ENCODE results near the gene MYO1E.

GRCh38 chr15:59401824-59402569 is 29.3 kb upstream of the MYO1E start:
- TF ChIP-seq CTCF (conservative IDR thresholded peaks at IDR 0.05 in 1 of 2, IDR thresholded peaks at IDR 0.05 in 1 of 2; ENCODE audit: extremely low read depth in 1 of 2, insufficient read depth in 1 of 2, low read depth in 1 of 2, low read length in 2 of 2): no peak
- no peak for TF ChIP-seq EZH2 (IDR thresholded peaks at IDR 0.05; ENCODE audit: borderline replicate concordance, low read length)

Measured in mammary epithelial cell (primary cell).